IPS-20b (cell line): ENCODE results near the gene PHF2.

Experiments used
- H3K27ac ChIP-seq: one replicate; pipeline ENCODE4 v1.5.1; 2013; ENCODE audit warnings: low read length
- H3K27me3 ChIP-seq: 2 replicates; pipeline ENCODE4 v1.6.1; 2013; ENCODE audit warnings: mild to moderate bottlenecking, low read length, inconsistent platforms; ENCODE audit not compliant: insufficient read depth
- H3K36me3 ChIP-seq: 2 replicates; pipeline ENCODE4 v1.6.1; 2013; ENCODE audit warnings: low read depth, mild to moderate bottlenecking, inconsistent platforms, low read length, moderate library complexity; ENCODE audit not compliant: insufficient read depth
- H3K4me1 ChIP-seq: 2 replicates; pipeline ENCODE4 v1.6.1; 2013; ENCODE audit warnings: mild to moderate bottlenecking, control low read depth, inconsistent platforms, low read length, moderate library complexity; ENCODE audit not compliant: insufficient read depth
- H3K4me3 ChIP-seq: 2 replicates; pipeline ENCODE4 v1.5.1; 2013; ENCODE audit warnings: mild to moderate bottlenecking, low read length, inconsistent platforms
- H3K9ac ChIP-seq: 2 replicates; pipeline ENCODE4 v1.6.1; 2013; ENCODE audit warnings: low read depth, mild to moderate bottlenecking, inconsistent platforms, low read length, moderate library complexity
- H3K9me3 ChIP-seq: 2 replicates; pipeline ENCODE4 v1.6.1; 2013; ENCODE audit warnings: mild to moderate bottlenecking, low read depth, low read length, inconsistent platforms; ENCODE audit not compliant: insufficient read depth

The PHF2 gene

GRCh38 chr9:93702261-93702660 lies 125.9 kb downstream of the PHF2 start:
- Histone ChIP-seq H3K9me3 (peaks cover 12% of the 10 kb centered on the region; the same call in 1 of the 2 replicates), H3K9ac (no peak overlapping the region), H3K27ac (no peak overlapping the region), H3K4me3 (no peak overlapping the region), H3K27me3 (no peaks in the 10 kb centered on the region), H3K4me1 (no peaks in the 10 kb centered on the region), H3K36me3 (no peaks in the 10 kb centered on the region)

GRCh38 chr9:93708289-93708986 lies 132.1 kb downstream of the PHF2 start:
- H3K4me1 ChIP-seq = no peaks in the 10 kb centered on the region
- H3K27ac ChIP-seq = no peak overlapping the region
- H3K27me3 ChIP-seq = no peaks in the 10 kb centered on the region
- no peaks in the 10 kb centered on the region for H3K9me3 ChIP-seq
- no peaks in the 10 kb centered on the region for H3K36me3 ChIP-seq
- H3K4me3 ChIP-seq = no peak overlapping the region
- no peak overlapping the region for H3K9ac ChIP-seq

DNA sequence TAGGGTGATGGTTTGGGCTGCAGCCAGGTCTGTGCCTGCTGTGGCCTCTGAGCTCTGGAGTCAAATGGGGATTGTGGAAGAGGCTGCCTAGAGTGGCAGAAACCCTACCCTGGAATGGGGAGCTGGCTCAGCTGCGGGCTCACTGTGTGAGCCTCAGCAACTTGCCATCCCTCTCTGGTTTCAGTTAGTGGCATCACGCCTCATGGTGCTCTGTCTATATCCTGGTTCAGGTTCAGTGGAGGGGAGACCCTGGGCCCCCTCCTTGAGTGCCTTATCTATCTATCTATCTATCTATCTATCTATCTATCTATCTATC lies 132.6 kb downstream of the PHF2 start:
- Histone ChIP-seq H3K4me3 (no peak overlapping the region), H3K4me1 (no peaks in the 10 kb centered on the region), H3K36me3 (no peaks in the 10 kb centered on the region), H3K27ac (no peak overlapping the region), H3K9me3 (no peaks in the 10 kb centered on the region), H3K9ac (no peak overlapping the region), H3K27me3 (no peaks in the 10 kb centered on the region)

DNA sequence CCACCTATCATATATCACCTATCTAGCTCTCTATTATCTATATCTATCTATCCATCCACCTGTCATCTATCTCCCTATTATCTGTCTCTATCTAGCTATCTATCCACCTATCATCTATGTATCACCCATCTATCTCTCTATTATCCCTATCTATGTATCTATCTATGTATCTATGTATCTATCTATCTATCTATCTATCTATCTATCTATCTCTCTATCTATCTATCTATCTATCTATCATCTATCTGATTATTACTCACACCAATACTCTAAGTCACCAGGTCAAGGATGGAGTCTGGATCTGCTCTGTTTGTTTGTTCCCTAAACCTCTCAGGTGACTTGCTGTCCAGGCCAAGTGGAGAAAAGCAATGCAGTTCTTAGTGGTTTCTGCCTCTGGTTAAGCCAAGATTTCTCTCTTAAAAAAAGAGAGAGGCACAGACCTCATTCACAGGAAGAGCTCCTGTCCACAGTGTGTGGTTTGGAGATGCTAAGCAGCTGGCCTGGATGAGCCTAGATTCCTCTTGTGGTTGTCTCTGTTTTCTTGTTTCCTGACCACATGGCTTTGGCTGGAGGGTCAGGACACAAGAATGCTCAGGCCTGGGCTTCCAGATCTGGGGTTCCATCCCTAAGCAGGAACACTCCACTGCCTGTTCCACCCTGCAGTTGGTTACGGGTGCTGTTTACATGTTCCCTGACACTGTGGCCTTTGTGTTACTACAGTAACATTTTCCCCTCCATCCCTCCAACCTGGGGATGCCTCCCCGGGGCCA lies 133.4 kb downstream of the PHF2 start:
- Histone ChIP-seq H3K9ac (no peak overlapping the region), H3K4me3 (no peak overlapping the region), H3K27ac (no peak overlapping the region), H3K27me3 (no peaks in the 10 kb centered on the region), H3K9me3 (no peaks in the 10 kb centered on the region), H3K36me3 (no peaks in the 10 kb centered on the region), H3K4me1 (no peaks in the 10 kb centered on the region)

DNA sequence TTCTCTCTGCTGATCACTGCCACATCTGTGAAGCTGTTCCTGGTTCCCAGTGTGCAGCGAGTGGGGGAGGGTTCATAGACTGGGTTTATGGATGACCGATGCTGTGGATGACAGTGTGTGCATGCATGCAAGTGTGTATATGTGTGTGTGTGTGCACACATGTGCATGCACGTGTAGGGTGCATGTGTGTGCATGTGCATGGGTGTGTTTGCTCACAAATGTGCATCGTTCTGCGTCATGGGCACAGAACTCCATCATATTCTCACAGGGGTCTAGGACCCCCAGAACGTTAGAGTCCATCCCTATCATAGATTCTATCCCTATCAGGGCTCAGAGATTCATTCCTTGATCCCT lies 134.0 kb downstream of the PHF2 start:
- Histone ChIP-seq H3K4me3 (no peak overlapping the region), H3K4me1 (no peaks in the 10 kb centered on the region), H3K27ac (no peak overlapping the region), H3K27me3 (no peaks in the 10 kb centered on the region), H3K36me3 (no peaks in the 10 kb centered on the region), H3K9me3 (no peaks in the 10 kb centered on the region), H3K9ac (no peak overlapping the region)

DNA sequence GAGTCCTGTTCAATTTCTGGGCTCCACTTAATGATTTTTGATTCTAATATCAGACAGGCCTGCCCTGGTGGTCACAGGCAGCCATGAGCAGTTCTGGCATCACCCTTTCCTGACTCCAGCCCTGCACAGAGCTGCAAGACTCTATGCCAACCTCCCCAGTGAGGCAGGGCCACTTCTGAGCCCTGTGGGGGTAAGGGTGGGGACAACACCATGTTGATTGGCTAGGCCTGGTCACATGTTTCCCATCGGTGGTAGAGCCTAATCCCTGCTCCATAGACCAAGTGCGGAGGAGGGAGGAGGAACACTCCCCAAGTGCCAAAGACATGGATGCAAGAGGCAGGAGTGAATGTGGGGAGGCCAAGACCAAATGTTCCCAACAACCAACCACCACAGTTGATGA lies 134.6 kb downstream of the PHF2 start:
- Histone ChIP-seq H3K27me3 (no peaks in the 10 kb centered on the region), H3K4me1 (no peaks in the 10 kb centered on the region), H3K36me3 (no peaks in the 10 kb centered on the region)

GRCh38 chr9:93712896-93713295 lies 136.5 kb downstream of the PHF2 start:
- Histone ChIP-seq H3K4me1 (no peaks in the 10 kb centered on the region), H3K27ac (no peak overlapping the region), H3K4me3 (no peak overlapping the region), H3K9ac (no peak overlapping the region), H3K27me3 (no peaks in the 10 kb centered on the region), H3K9me3 (no peaks in the 10 kb centered on the region), H3K36me3 (no peaks in the 10 kb centered on the region)

More for the DNA sequence above, 134.6 kb downstream of the PHF2 start:
- Histone ChIP-seq H3K4me3 (no peak overlapping the region), H3K27ac (no peak overlapping the region), H3K9ac (no peak overlapping the region), H3K9me3 (no peaks in the 10 kb centered on the region)

GRCh38 chr9:93713716-93714115 lies 137.3 kb downstream of the PHF2 start:
- no peak overlapping the region for H3K4me3 ChIP-seq
- no peaks in the 10 kb centered on the region for H3K36me3 ChIP-seq
- H3K27ac ChIP-seq = no peak overlapping the region
- H3K4me1 ChIP-seq = no peaks in the 10 kb centered on the region
- no peaks in the 10 kb centered on the region for H3K27me3 ChIP-seq
- no peaks in the 10 kb centered on the region for H3K9me3 ChIP-seq
- H3K9ac ChIP-seq = no peak overlapping the region

GRCh38 chr9:93721417-93721965 lies 145.1 kb downstream of the PHF2 start:
- Histone ChIP-seq H3K9ac (no peak overlapping the region), H3K27ac (no peak overlapping the region), H3K36me3 (no peaks in the 10 kb centered on the region), H3K9me3 (no peaks in the 10 kb centered on the region), H3K4me1 (no peaks in the 10 kb centered on the region), H3K4me3 (no peak overlapping the region), H3K27me3 (no peaks in the 10 kb centered on the region)

DNA sequence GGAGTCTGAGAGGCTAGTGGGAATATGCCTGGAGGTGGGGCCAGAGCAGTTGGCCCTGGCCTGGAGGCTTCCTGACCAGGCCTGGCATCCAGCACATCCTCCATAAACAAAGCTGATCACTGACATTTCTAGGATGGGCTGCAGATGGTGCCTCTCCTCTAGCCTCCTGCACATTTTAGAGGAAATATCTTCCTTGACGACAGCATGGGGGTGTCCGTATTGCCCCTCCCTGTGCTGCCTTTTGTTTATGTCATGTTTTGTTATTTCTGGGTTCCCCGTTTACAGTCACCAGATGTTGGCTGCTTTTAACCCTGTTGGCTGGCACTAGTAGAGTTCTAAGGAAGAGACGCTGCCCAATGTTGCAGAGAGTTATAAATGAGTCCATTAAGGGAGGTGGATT lies 148.5 kb downstream of the PHF2 start:
- no peaks in the 10 kb centered on the region for H3K4me1 ChIP-seq
- no peaks in the 10 kb centered on the region for H3K27me3 ChIP-seq

DNA sequence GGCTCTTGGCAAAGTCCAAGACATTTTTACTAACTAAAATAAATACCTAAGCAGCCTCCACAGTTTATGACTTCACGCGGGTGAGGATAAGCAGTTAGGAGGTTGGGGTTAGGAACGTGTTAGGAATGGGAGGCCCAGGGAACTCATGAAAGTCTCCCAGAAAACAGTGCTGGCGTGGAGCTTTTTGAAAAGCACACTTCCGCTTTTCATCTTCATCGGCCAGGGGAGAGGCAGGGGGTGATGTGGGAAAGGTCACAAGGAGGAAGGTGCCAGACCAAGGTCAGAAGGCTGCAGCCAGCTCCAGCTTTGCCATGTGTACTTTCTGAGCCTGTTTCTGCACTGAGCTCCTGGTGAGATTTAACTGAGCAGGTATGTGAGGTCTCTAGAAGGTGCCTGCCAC lies 149.0 kb downstream of the PHF2 start:
- Histone ChIP-seq H3K27me3 (no peaks in the 10 kb centered on the region), H3K36me3 (no peaks in the 10 kb centered on the region)

More for the DNA sequence above, 148.5 kb downstream of the PHF2 start:
- no peak overlapping the region for H3K9ac ChIP-seq
- H3K36me3 ChIP-seq = no peaks in the 10 kb centered on the region
- H3K9me3 ChIP-seq = no peaks in the 10 kb centered on the region
- H3K4me3 ChIP-seq = no peak overlapping the region
- no peak overlapping the region for H3K27ac ChIP-seq

GRCh38 chr9:93726147-93726546 lies 149.8 kb downstream of the PHF2 start:
- Histone ChIP-seq H3K36me3 (no peaks in the 10 kb centered on the region), H3K4me1 (no peaks in the 10 kb centered on the region), H3K27me3 (no peaks in the 10 kb centered on the region), H3K27ac (no peak overlapping the region), H3K9ac (no peak overlapping the region), H3K9me3 (0 out of 2 replicates have a peak, but pooled peaks cover 3% of the 10 kb centered on the region), H3K4me3 (no peak overlapping the region)

More for the DNA sequence above, 149.0 kb downstream of the PHF2 start:
- Histone ChIP-seq H3K4me3 (no peak overlapping the region), H3K9me3 (no peaks in the 10 kb centered on the region), H3K9ac (no peak overlapping the region), H3K4me1 (no peaks in the 10 kb centered on the region), H3K27ac (no peak overlapping the region)
